DOHH2 (cell line): ENCODE data around the gene LGR6.

Experiments
- H3F3A ChIP-seq: fragments of 200-600 bp; sonication (generic), shearing (Covaris generic); 2 replicates; pipeline ENCODE4 v1.6.0; 2016; ENCODE audit warnings: antibody characterized with exemption, mild to moderate bottlenecking; ENCODE audit not compliant: control insufficient read depth, insufficient read depth
- H3K27ac ChIP-seq: fragments of 200-600 bp; sonication (generic); 2 replicates; pipeline ENCODE4 v1.5.1; 2014; ENCODE audit warnings: low read depth, mild to moderate bottlenecking, low read length, moderate library complexity
- H3K27me3 ChIP-seq: fragments of 200-600 bp; sonication (generic); 2 replicates; pipeline ENCODE4 v1.6.1; 2014; ENCODE audit warnings: mild to moderate bottlenecking, low read length, mixed read lengths; ENCODE audit not compliant: control insufficient read depth
- H3K36me3 ChIP-seq: fragments of 200-600 bp; sonication (generic); 2 replicates; pipeline ENCODE4 v1.6.1; 2014; ENCODE audit warnings: mild to moderate bottlenecking, low read length, moderate library complexity, mixed read lengths; ENCODE audit not compliant: control insufficient read depth
- H3K4me1 ChIP-seq: fragments of 200-600 bp; sonication (generic); 2 replicates; pipeline ENCODE4 v1.6.1; 2014; ENCODE audit warnings: mild to moderate bottlenecking, low read length, mixed read lengths; ENCODE audit not compliant: control insufficient read depth
- H3K4me2 ChIP-seq: fragments of 200-600 bp; sonication (generic); 2 replicates; pipeline ENCODE4 v1.6.0; 2014; ENCODE audit warnings: mild to moderate bottlenecking, low read length, moderate library complexity
- H3K4me3 ChIP-seq: fragments of 200-600 bp; sonication (generic); 2 replicates; pipeline ENCODE4 v1.5.1; 2014; ENCODE audit warnings: mild to moderate bottlenecking, low read length, mixed read lengths
- H3K79me2 ChIP-seq: fragments of 200-600 bp; sonication (generic); 2 replicates; pipeline ENCODE4 v1.6.1; 2014; ENCODE audit warnings: mild to moderate bottlenecking, low read length, mixed read lengths; ENCODE audit not compliant: control insufficient read depth
- H3K9me2 ChIP-seq: fragments of 200-600 bp; sonication (generic); replicated peaks from 2 replicates; pipeline ENCODE4 v1.6.1; 2014; ENCODE audit warnings: mild to moderate bottlenecking, low read length, mixed read lengths; ENCODE audit not compliant: control insufficient read depth
- H3K9me3 ChIP-seq: fragments of 200-600 bp; sonication (generic); 2 replicates; pipeline ENCODE4 v1.6.1; 2014; ENCODE audit warnings: antibody characterized with exemption, low read length, mixed read lengths; ENCODE audit not compliant: control insufficient read depth, insufficient read depth
- H4K20me1 ChIP-seq: fragments of 200-600 bp; sonication (generic); 2 replicates; pipeline ENCODE4 v1.6.0; 2014; ENCODE audit warnings: low read depth, mild to moderate bottlenecking, antibody characterized with exemption, low read length, moderate library complexity; ENCODE audit not compliant: control insufficient read depth, insufficient read depth
- EZH2phosphoT487 ChIP-seq: fragments of 200-600 bp; sonication (generic); IDR thresholded peaks from 2 replicates; pipeline ENCODE4 v1.6.1; 2017; ENCODE audit warnings: borderline replicate concordance, mild to moderate bottlenecking, antibody characterized with exemption, low read length, moderate library complexity, mixed read lengths
- TF ChIP-seq, protein P1 (sequence below): fragments of 200-600 bp; sonication (generic); IDR thresholded peaks from one replicate; pipeline ENCODE4 v1.5.1; 2014; ENCODE audit warnings: antibody characterized with exemption, mild to moderate bottlenecking, low read depth, low read length; ENCODE audit not compliant: poor library complexity, severe bottlenecking

The LGR6 gene

DNA sequence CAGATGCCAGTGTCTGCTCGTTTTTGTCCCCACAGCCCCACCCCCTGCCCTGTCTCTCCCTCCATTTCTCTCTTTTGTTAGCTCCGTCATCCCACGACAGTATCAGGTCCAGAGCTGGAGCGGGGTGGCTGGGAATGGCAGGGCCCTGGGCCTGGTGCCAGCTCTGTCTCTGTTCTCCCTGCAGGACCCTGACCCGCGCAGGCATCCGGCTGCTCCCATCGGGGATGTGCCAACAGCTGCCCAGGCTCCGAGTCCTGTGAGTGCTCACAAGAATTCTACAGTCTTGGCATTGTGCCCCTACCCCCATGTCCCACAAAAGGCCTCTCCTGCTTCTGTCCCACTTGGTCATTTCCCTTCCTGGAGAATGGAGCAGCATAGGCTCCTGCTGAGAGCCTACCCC, 110.8 kb downstream of the LGR6 start:
- H3K9me3 ChIP-seq: no peaks in the 10 kb centered on the region
- H3K79me2 ChIP-seq: no peaks in the 10 kb centered on the region
- TF ChIP-seq EZH2phosphoT487: no peak
- TF ChIP-seq, protein P1, sequence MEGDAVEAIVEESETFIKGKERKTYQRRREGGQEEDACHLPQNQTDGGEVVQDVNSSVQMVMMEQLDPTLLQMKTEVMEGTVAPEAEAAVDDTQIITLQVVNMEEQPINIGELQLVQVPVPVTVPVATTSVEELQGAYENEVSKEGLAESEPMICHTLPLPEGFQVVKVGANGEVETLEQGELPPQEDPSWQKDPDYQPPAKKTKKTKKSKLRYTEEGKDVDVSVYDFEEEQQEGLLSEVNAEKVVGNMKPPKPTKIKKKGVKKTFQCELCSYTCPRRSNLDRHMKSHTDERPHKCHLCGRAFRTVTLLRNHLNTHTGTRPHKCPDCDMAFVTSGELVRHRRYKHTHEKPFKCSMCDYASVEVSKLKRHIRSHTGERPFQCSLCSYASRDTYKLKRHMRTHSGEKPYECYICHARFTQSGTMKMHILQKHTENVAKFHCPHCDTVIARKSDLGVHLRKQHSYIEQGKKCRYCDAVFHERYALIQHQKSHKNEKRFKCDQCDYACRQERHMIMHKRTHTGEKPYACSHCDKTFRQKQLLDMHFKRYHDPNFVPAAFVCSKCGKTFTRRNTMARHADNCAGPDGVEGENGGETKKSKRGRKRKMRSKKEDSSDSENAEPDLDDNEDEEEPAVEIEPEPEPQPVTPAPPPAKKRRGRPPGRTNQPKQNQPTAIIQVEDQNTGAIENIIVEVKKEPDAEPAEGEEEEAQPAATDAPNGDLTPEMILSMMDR: no peak
- H3K27me3 ChIP-seq: peaks cover 3% of the 10 kb centered on the region; the same call in 1 of the 2 replicates
- H3K27ac ChIP-seq: no peak overlapping the region
- no peaks in the 10 kb centered on the region for H3K36me3 ChIP-seq
- no peaks in the 10 kb centered on the region for H4K20me1 ChIP-seq
- no peaks in the 10 kb centered on the region for H3K9me2 ChIP-seq
- no peaks in the 10 kb centered on the region for H3F3A ChIP-seq
- no peaks in the 10 kb centered on the region for H3K4me1 ChIP-seq
- no peak overlapping the region for H3K4me3 ChIP-seq
- no peak overlapping the region for H3K4me2 ChIP-seq

DNA sequence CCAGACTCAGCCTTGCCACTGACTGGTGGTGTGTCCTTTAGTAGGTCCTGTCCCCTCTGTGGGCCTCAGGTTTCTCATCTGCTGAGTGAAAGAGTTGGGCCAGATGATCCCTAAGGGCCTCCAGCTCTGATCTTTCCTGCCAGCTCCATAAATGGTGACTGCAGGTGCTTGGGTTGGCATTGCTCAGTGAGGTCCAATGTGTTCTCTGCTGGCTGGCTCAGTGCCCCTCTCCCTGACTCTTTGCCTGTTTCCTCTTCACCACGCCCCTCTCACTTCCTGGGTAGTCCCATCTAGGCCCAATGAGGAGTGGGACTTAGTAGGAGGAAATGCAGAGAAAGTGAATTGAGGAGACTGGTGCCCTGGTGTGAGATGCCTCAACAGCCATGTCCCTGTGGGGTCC, 111.6 kb downstream of the LGR6 start:
- Histone ChIP-seq H3K36me3 (no peaks in the 10 kb centered on the region), H4K20me1 (no peaks in the 10 kb centered on the region), H3K27ac (no peak overlapping the region), H3K4me2 (no peak overlapping the region), H3K27me3 (peaks cover 3% of the 10 kb centered on the region), H3K4me3 (no peak overlapping the region), H3F3A (no peaks in the 10 kb centered on the region), H3K9me3 (no peaks in the 10 kb centered on the region), H3K79me2 (no peaks in the 10 kb centered on the region), H3K4me1 (no peaks in the 10 kb centered on the region), H3K9me2 (no peaks in the 10 kb centered on the region)
- TF ChIP-seq EZH2phosphoT487: no peak
- TF ChIP-seq, protein P1: no peak

DNA sequence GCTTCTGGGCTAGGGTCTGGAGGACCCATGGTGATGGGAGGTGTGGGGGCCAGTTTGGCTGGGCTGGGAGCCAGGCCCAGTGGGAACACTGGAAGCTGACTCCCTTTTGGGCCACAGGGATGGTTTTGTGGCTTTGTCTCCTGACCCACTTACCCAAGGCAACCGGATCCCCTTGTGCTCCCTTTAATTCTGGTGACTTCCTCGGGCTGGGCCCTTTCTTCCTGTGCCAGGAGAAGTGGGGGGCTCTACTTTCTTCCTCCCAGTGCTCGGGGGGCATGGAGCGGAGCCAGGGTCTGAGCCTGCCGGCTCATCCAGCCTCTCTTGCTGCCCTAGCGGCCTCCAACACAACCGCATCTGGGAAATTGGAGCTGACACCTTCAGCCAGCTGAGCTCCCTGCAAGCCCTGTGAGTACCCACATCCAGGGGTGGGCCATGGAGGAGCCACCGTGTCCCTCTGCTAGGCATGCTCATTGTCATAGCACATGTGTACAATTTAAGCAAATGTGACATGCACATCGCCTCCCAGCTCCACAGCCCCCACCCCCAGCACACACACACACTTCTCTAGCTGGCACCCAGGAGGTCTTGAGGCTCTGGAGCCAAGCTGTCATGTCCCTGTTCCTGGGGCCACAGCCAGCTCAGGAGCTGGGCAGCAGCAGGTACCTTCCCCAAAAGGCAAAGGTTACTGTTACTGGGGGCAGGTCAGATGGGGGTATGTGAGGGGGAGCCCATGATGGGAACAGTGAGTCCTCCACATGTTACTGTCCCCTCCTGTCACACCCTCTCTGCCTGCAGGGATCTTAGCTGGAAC, 113.1 kb downstream of the LGR6 start:
- peaks cover 5% of the 10 kb centered on the region for H3K27me3 ChIP-seq
- no peaks in the 10 kb centered on the region for H3K36me3 ChIP-seq
- H3K4me3 ChIP-seq: no peak overlapping the region
- no peak overlapping the region for H3K27ac ChIP-seq
- H3K79me2 ChIP-seq: no peaks in the 10 kb centered on the region
- no peaks in the 10 kb centered on the region for H4K20me1 ChIP-seq
- no peaks in the 10 kb centered on the region for H3F3A ChIP-seq
- no peaks in the 10 kb centered on the region for H3K9me2 ChIP-seq
- H3K4me2 ChIP-seq: no peak overlapping the region
- TF ChIP-seq, protein P1: no peak
- no peak for TF ChIP-seq EZH2phosphoT487
- no peaks in the 10 kb centered on the region for H3K9me3 ChIP-seq
- H3K4me1 ChIP-seq: peaks cover 2% of the 10 kb centered on the region
